RKO (cell line): ENCODE data around the gene KLK8.
"Not testable (repeated sequence)": the region's sequence is repeated elsewhere in the genome, so short reads cannot be mapped to it uniquely, and the experiment has no call there.

Experiments
- DNase-seq: peaks from one replicate; pipeline ENCODE4 v3.0.0-alpha.2; 2016; ENCODE audit warnings: low spot score

Gene KLK8

GRCh38 chr19:51016798-51017683 is 15.6 kb upstream of the KLK8 start:
- DNase-seq: peak; percentile 22

DNA sequence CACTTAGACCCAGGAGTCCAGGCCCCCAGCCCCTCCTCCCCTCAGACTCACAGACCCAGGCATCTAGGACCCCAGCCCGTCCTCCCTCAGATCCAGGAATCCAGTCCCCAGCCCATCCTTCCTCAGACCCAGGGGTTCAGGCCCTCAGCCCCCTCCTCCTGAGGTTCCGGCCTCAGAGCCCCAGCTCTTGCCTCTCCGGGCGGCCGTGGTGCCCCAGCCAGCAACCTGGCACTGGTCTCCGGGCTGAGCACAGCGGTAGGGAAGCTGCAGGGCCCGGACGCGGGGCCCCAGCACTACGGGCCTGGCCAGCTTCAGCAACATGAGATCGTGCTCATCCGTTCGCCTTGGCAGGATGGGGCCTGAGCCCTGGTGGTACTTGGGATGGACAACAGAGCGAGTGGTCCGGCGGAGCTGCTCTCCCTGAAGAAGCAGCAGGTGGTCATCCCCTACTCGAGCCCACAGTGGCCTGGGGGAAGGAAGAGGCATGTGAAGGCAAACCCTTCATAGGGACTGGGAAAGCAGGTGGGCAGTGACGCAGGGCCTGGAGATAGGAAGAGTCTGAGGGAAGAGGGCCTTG is 14.4 kb upstream of the KLK8 start:
- no peak for DNase-seq

DNA sequence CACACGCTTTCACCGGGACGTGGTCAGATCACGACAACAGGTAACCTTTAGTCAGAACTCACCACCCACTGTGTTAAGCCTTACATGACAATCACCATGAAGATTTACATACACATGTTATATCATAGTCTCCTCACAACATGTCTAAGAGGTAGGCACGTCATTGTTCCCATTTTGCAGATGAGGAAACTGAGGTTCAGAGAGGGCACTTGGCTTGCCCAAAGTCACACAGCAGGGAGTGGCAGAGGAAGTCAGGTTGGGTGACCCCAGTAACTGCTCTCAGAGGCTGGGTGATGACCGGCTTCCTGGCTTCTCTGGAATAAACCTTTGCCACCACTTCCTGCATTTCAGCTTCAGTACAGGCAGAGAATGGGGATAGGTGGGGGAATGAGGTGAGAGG is 12.8 kb upstream of the KLK8 start:
- DNase-seq: no peak

- peak; percentile 52 for DNase-seq
Measured at GRCh38 chr19:51012661-51013190, 11.3 kb upstream of the KLK8 start.

GRCh38 chr19:51010066-51010795 is 8.8 kb upstream of the KLK8 start:
- DNase-seq: no peak

- DNase-seq: no peak
Measured at GRCh38 chr19:51009061-51009891, 7.9 kb upstream of the KLK8 start.

- no peak for DNase-seq
Measured at GRCh38 chr19:51007488-51007887, 6.1 kb upstream of the KLK8 start.

- DNase-seq: no peak
Measured at GRCh38 chr19:51006406-51006805, 5.0 kb upstream of the KLK8 start.

- DNase-seq: no peak
Measured at GRCh38 chr19:51005248-51005647, 3.8 kb upstream of the KLK8 start.

DNA sequence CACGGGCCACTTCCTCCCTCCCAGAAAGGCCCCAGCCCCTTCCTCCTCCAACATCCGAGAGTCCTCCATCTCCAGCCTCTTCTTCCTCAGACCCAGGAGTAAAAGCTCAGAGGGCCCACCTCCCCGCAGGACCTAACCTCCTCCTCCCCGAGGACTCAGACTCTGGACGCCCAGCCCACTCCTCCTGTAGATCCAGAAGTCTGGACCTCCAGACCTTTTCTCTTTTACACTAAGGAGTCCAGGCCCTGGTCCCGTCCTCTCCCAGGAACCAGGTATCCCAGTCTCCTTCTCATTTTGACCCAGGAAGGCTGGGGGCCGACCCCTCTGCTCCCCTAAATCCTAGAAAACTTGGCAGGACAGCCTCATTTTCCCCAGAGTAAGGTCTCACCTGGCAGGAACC is 1.9 kb upstream of the KLK8 start:
- no peak for DNase-seq

GRCh38 chr19:51002542-51003311 is 1.3 kb upstream of the KLK8 start:
- DNase-seq: peak; percentile 80

GRCh38 chr19:51002089-51002532 is 707 bp upstream of the KLK8 start:
- no peak for DNase-seq

DNA sequence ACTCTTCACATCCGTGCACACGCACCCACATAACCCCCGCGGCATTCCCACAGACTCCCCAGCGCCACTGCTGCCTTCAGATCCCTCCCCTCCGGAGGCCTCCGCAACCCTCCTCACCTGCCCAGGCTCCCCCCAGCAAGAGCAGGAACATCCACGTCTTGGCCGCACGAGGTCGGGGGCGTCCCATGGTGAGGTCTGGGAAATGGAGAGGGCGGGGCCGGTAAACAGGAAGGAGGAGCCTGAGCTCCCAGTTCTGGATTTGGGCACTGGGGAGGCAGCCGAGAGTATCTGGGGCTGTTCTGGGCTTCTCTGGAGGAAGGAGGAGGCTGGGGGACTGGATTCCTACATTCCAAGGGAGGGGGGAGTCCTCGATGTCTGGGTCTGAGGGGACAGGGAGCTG is 423 bp downstream of the KLK8 start:
- DNase-seq: no peak

DNA sequence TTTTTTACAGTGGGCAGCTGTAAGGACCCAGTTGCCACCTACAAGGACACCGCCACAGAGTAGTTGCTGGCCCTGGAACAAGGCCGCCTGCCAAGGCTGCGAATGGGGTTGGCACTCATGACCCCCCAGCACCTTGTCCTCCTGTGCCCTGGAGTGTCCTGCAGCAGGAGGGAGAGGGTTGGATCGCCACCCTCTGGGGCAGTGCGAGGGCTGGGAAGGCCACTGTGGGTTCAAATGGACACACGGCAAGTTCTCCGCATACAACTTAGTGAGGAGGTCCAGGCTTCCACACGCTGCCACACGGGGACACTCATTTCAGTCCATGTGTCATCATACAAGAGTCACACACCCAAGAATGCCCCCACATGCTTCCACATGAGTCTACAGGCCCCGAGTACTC is 978 bp downstream of the KLK8 start:
- no peak for DNase-seq

DNA sequence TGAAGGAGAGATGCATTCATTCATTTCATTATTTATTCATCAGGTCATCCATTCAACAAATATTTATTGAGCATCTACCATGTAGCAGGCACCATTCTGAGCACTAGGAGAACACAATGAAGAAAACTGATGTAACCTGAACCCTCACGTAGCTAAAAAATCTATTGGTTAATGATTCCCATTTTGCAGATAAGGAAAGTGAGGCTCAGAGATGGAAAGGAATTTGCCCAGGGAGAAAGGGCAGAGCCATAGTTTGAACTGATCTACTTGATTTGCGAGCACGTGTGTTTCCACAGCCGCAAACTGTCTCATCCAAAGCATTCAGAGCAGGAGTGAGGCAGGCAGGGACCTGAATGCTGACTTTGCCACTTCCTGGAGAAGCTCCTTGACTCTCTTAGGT is 2.7 kb downstream of the KLK8 start:
- no peak for DNase-seq

- DNase-seq: no peak
Measured at GRCh38 chr19:50998061-50998460, 3.3 kb downstream of the KLK8 start.

DNA sequence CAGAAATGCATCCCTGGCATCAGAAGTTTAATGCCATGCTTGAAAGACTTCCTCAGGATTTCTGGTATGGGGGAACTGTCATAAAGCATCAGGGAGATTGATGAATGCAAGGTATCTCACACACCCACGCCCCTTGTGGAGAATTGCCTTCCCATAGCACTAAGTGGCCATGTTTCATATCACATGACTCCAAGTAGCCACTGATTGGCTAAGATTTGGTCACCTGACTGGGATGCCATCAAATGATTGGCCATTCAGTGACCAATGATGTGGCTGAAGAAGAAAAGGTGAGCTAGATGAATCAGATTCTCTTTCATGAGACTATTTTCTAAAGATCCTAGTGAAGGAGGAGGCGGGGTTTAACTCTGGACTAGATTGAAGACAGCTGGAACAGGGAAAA is 7.3 kb downstream of the KLK8 start:
- peak; percentile 45 for DNase-seq

DNA sequence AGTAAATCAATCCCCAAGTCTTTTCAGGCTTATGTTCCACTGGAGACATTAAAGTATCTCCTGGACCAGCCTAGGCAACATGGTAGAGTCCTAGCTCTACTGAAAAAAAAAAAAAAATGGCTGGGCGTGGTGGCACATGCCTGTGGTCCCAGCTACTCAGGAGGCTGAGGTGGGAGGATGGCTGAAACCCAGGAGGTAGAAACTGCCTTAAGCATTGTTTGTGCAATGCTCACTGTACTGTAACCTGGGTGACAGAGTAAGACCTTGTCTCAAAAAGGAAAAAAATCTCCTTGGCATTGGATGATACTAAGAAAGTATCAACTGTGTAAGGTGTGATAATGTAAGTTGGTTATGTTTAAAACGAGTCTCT is 8.8 kb downstream of the KLK8 start:
- DNase-seq: no peak

DNA sequence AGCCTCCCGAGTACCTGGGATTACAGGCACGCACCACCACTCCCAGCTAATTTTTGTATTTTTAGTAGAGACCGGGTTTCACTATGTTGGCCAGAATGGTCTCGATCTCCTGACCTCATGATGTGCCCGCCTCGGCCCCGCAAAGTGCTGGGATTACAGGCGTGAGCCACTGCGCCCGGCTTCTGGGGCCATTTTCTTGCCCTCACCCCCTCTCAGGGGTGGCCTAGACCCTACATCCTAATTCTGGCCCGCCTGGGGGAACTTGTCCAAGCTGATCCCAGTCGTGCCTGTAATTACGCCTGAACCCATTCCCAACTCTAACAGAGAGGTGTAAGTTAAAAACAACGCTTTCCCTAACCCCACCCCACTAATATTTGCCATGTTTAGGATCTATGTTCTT is 17.0 kb downstream of the KLK8 start:
- not testable (repeated sequence) for DNase-seq

GRCh38 chr19:50983625-50984292 is 17.6 kb downstream of the KLK8 start, which contains the start of gene KLK7:
KLK7 (minus strand) TSS chr19:50983917; CDS start chr19:50982399, 1,518 bp downstream.
- DNase-seq: no peak
